HEK293T (cell line): ENCODE measurements around the gene COMMD7.

Experiments used
- BHLHE40 ChIP-seq: fragments of 450-650 bp; IDR thresholded peaks from 2 replicates; pipeline ENCODE4 v1.6.1; 2016; ENCODE audit warnings: mild to moderate bottlenecking, moderate library complexity, borderline replicate concordance
- FOXA1 ChIP-seq: fragments of 450-650 bp; IDR thresholded peaks from 2 replicates; pipeline ENCODE4 v1.6.1; 2016; ENCODE audit warnings: mild to moderate bottlenecking
- FOXM1 ChIP-seq: fragments of 450-650 bp; IDR thresholded peaks from 2 replicates; pipeline ENCODE4 v1.6.1; 2017; ENCODE audit warnings: mild to moderate bottlenecking, borderline replicate concordance
- LEF1 ChIP-seq: fragments of 450-650 bp; IDR thresholded peaks from 2 replicates; pipeline ENCODE4 v1.6.1; 2017; ENCODE audit warnings: mild to moderate bottlenecking, borderline replicate concordance
- TARDBP ChIP-seq: fragments of 450-650 bp; IDR thresholded peaks from 2 replicates; pipeline ENCODE4 v1.6.1; 2016
- ZNF384 ChIP-seq: fragments of 450-650 bp; IDR thresholded peaks from 2 replicates; pipeline ENCODE4 v1.6.1; 2016

DNA sequence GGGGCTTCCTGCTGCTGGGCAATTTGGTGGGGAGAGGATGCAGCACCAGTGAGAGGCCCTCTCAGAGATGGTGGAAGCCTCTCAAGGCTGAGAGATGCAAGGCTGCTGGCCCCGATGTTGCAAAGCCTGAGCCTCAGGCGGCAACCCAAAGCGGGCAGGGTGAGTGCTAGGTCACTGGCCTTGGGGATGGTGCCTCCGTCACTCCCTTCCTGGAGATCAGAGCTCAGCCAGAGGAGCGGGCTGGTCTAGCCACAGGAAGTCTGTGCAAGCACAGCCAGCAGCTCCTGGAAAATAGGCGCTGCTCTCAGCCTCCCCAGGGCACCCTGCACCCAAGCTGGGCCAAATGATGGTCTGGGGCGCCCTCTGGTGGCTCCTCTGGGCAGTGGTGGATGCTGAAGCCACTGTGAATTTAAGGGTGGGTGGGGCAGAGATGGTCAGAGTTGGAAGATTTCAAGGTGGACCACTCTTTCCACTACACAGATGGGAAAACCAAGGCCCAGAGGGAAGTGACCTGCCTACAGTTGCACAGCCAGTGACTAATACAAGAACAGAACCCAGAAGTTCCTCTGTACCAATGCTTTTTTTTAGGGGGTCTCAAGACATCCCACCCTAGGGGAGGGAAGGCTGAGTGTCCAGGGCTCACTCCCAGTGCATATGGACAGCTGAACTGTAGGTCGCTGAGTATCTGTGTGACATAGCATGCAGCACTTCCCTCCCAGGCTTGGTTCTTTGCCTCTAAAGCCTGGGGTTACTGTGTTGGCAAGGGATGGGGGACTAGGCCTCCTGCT is 90.3 kb downstream of the COMMD7 start:
- TF ChIP-seq FOXM1 (no peak), ZNF384 (no peak), FOXA1 (no peak), TARDBP (no peak), BHLHE40 (no peak), LEF1 (no peak)
